HepG2 (cell line): ENCODE data around the gene HS6ST1. TPM values are rescaled to one million over a fixed set of nuclear protein-coding genes. Genes with fewer than 3 reads are reported as not detected.
A peak's percentile ranks its signal among the peaks of the same experiment; 100 is the strongest.

ENCODE experiments used
- FLYWCH1 ChIP-seq: sonication (generic); formaldehyde crosslinking; IDR thresholded peaks from 2 replicates; pipeline ENCODE4 v1.8.1; 2023; ENCODE audit warnings: mild to moderate bottlenecking, missing genetic modification reagents
- HDAC1 ChIP-seq: sonication (generic); formaldehyde crosslinking; IDR thresholded peaks from 2 replicates; pipeline ENCODE4 v1.5.1; 2020; ENCODE audit warnings: mild to moderate bottlenecking, missing genetic modification reagents
- JUN ChIP-seq: sonication (generic); formaldehyde crosslinking; IDR thresholded peaks from 2 replicates; pipeline ENCODE4 v1.4.0; 2020; ENCODE audit warnings: mild to moderate bottlenecking, missing genetic modification reagents
- KAT7 ChIP-seq: IDR thresholded peaks from 2 replicates; pipeline ENCODE4 v1.6.1; 2018; ENCODE audit warnings: borderline replicate concordance, missing compliant biosample characterization
- MAFK ChIP-seq, 2 experiments: IDR thresholded peaks in 1 of 2; conservative IDR thresholded peaks in 1 of 2; 2 replicates each; pipeline ENCODE4 v1.6.1; 2011; ENCODE audit warnings: improper control_type of control experiment in 2 of 2, low read length in 2 of 2
- MIER3 ChIP-seq: IDR thresholded peaks from 2 replicates; pipeline ENCODE4 v1.6.1; 2016; ENCODE audit warnings: missing compliant biosample characterization, borderline replicate concordance
- SIX1 ChIP-seq: sonication (generic); formaldehyde crosslinking; IDR thresholded peaks from 2 replicates; pipeline ENCODE4 v1.4.0; 2020; ENCODE audit warnings: missing genetic modification reagents, borderline replicate concordance
- SMAD9 ChIP-seq: sonication (generic); formaldehyde crosslinking; IDR thresholded peaks from 2 replicates; pipeline ENCODE4 v1.5.1; 2020; ENCODE audit warnings: mild to moderate bottlenecking, missing genetic modification reagents
- SNRNP70 ChIP-seq: fragments of 200-400 bp; formaldehyde crosslinking; IDR thresholded peaks from 2 replicates; pipeline ENCODE4 v1.6.1; 2017; ENCODE audit warnings: mild to moderate bottlenecking, low read depth, low read length, moderate library complexity
- STAT5B ChIP-seq: sonication (generic); formaldehyde crosslinking; IDR thresholded peaks from 2 replicates; pipeline ENCODE4 v1.4.0; 2020; ENCODE audit warnings: missing genetic modification reagents
- ZBTB20 ChIP-seq: sonication (generic); formaldehyde crosslinking; IDR thresholded peaks from 2 replicates; pipeline ENCODE4 v1.8.1; 2023; ENCODE audit warnings: missing genetic modification reagents, low read depth, mild to moderate bottlenecking, borderline replicate concordance
- ZBTB8A ChIP-seq: sonication (generic); formaldehyde crosslinking; IDR thresholded peaks from 2 replicates; pipeline ENCODE4 v1.4.0; 2020; ENCODE audit warnings: mild to moderate bottlenecking, low read depth, missing genetic modification reagents, borderline replicate concordance
- ZEB1 ChIP-seq: IDR thresholded peaks from 2 replicates; pipeline ENCODE4 v1.6.1; 2012; ENCODE audit warnings: mild to moderate bottlenecking, low read depth, inconsistent platforms; ENCODE audit not compliant: insufficient replicate concordance
- ZFP90 ChIP-seq: sonication (generic); formaldehyde crosslinking; IDR thresholded peaks from 2 replicates; pipeline ENCODE4 v1.8.0; 2022; ENCODE audit warnings: missing genetic modification reagents, mild to moderate bottlenecking, inconsistent platforms, borderline replicate concordance
- ZFX ChIP-seq: sonication (generic); formaldehyde crosslinking; IDR thresholded peaks from 2 replicates; pipeline ENCODE4 v1.4.0; 2020; ENCODE audit warnings: mild to moderate bottlenecking, low read depth, missing genetic modification reagents, moderate library complexity
- ZNF20 ChIP-seq: sonication (generic); formaldehyde crosslinking; IDR thresholded peaks from 2 replicates; pipeline ENCODE4 v1.4.0; 2020; ENCODE audit warnings: mild to moderate bottlenecking, moderate library complexity, missing genetic modification reagents
- ZNF333 ChIP-seq: sonication (generic); formaldehyde crosslinking; IDR thresholded peaks from 2 replicates; pipeline ENCODE4 v1.4.0; 2020; ENCODE audit warnings: mild to moderate bottlenecking, missing genetic modification reagents, borderline replicate concordance
- ZNF549 ChIP-seq: sonication (generic); formaldehyde crosslinking; IDR thresholded peaks from 2 replicates; pipeline ENCODE4 v1.5.0; 2020; ENCODE audit warnings: missing genetic modification reagents
- ZNF616 ChIP-seq: sonication (generic); formaldehyde crosslinking; IDR thresholded peaks from 2 replicates; pipeline ENCODE4 v1.5.0; 2020; ENCODE audit warnings: low read depth, mild to moderate bottlenecking, missing genetic modification reagents
- polyA plus RNA-seq, 8 experiments: library from polyadenylated mRNA; depleted of rRNA in 3 of 8; stranded (reverse) in 7 of 8; unstranded in 1 of 8; fragments of >200 nt; fragmentation: Illumina TruSeq in 4 of 8; extraction: Trizol in 4 of 8; gene quantifications; 2 replicates each; pipeline versions ENCODE4 v1.2.1 to v1.2.3, GENCODE V29; 2011 to 2016; ENCODE audit warnings: low read depth in 4 of 8, missing spikeins in 1 of 8, mixed read lengths in 1 of 8; ENCODE audit not compliant: insufficient read depth in 1 of 8
- total RNA-seq, 5 experiments: library from RNA; depleted of rRNA; stranded (reverse); fragments of >200 nt; fragmentation: Illumina TruSeq; extraction: Trizol; gene quantifications; 2 replicates each; pipeline ENCODE4 v1.2.3, GENCODE V29; 2016; ENCODE audit warnings: low read depth in 1 of 5
- TF ChIP-seq, protein P1 (sequence below): IDR thresholded peaks from 2 replicates; pipeline ENCODE4 v1.6.1; 2016; ENCODE audit warnings: missing genetic modification reagents, missing compliant biosample characterization
- TF ChIP-seq, protein P2 (sequence below): sonication (generic); formaldehyde crosslinking; IDR thresholded peaks from 2 replicates; pipeline ENCODE4 v1.5.0; 2020; ENCODE audit warnings: missing genetic modification reagents
- TF ChIP-seq, protein P3 (sequence below): sonication (generic); formaldehyde crosslinking; IDR thresholded peaks from 2 replicates; pipeline ENCODE4 v1.4.0; 2020; ENCODE audit warnings: missing genetic modification reagents
- TF ChIP-seq, protein P4 (sequence below): sonication (generic); formaldehyde crosslinking; IDR thresholded peaks from 2 replicates; pipeline ENCODE4 v1.4.0; 2020; ENCODE audit warnings: mild to moderate bottlenecking, low read depth, missing genetic modification reagents

The HS6ST1 gene
- total and polyA plus RNA-seq, 2 of the 13 experiments (the other 11 are each of a cell fraction or from before 2014, with no cell fraction given): 34.5 to 84.6 TPM

DNA sequence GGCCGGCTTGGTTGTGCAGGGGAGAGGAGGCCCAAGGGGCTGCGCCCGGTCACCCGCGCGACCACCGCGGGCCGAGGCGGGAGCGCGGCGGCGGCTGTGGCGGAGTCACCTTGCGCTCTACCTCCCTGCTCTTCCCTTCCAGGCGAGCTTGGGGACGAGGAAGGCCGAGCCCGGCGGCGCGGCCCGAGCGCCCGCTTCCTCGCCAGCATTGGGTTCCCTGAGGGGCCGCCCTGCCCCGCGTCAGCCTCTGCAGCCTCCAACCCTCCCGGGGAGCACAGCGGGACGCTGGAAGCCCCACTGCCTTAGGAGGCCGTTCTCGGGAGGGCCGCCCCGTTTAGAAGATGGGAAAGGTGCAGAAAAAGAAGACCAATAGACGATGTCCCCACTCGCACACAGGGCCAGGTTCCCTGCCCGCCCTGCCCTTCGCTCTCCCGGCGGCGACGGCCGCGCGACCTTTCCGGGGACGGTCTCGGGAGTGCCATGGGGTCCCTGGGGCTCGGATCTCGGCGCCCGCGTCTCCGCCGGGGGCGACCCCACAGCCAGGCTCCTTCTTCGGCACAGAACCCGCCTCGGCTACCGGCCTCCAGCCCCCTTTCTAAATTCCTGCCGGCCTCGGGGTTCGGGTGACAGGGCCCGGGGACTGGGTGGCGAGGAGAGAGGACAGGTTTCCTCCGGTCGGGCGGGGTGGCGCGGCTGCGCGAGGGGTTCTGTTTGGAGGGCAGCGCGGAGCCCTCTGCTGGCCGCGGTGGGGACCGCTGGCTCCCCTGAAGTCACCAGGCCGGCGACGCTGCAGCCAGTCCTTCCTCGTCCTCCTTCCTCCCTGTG is 85.5 kb downstream of the HS6ST1 start (continued):
- peak; percentile 74; the same call in 1 of the 2 replicates for TF ChIP-seq KAT7 (CRISPR knock-in tag)
- 0 out of 2 replicates have a peak, but pooled peaks have one; percentile 14 for TF ChIP-seq SIX1
- TF ChIP-seq HDAC1 (CRISPR knock-in tag): peak; percentile 84
- TF ChIP-seq MAFK (conservative IDR thresholded peaks at IDR 0.05 in 1 of 2, IDR thresholded peaks at IDR 0.05 in 1 of 2; ENCODE audit: low read length in 2 of 2): no peak
- TF ChIP-seq, protein P1, sequence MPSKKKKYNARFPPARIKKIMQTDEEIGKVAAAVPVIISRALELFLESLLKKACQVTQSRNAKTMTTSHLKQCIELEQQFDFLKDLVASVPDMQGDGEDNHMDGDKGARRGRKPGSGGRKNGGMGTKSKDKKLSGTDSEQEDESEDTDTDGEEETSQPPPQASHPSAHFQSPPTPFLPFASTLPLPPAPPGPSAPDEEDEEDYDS (CRISPR knock-in tag): no peak; the same call in 1 of the 2 replicates
- no peak for TF ChIP-seq SNRNP70
- no peak; the same call in 1 of the 2 replicates for TF ChIP-seq ZNF549 (CRISPR knock-in tag)
- 0 out of 2 replicates have a peak, but pooled peaks have one; percentile 20 for TF ChIP-seq JUN (CRISPR knock-in tag)
- TF ChIP-seq STAT5B (CRISPR knock-in tag): no peak
- TF ChIP-seq, protein P2, sequence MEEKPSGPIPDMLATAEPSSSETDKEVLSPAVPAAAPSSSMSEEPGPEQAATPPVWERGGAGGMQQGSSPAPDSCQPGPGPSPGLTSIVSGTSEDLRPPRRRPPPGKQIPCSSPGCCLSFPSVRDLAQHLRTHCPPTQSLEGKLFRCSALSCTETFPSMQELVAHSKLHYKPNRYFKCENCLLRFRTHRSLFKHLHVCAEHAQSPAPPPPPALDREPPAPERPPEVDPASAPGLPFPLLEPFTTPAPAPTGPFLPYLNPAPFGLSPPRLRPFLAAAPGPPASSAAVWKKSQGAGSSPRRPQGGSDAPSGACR (CRISPR knock-in tag): peak; percentile 68
- TF ChIP-seq MIER3: peak; percentile 48; the same call in 1 of the 2 replicates
- TF ChIP-seq, protein P3, sequence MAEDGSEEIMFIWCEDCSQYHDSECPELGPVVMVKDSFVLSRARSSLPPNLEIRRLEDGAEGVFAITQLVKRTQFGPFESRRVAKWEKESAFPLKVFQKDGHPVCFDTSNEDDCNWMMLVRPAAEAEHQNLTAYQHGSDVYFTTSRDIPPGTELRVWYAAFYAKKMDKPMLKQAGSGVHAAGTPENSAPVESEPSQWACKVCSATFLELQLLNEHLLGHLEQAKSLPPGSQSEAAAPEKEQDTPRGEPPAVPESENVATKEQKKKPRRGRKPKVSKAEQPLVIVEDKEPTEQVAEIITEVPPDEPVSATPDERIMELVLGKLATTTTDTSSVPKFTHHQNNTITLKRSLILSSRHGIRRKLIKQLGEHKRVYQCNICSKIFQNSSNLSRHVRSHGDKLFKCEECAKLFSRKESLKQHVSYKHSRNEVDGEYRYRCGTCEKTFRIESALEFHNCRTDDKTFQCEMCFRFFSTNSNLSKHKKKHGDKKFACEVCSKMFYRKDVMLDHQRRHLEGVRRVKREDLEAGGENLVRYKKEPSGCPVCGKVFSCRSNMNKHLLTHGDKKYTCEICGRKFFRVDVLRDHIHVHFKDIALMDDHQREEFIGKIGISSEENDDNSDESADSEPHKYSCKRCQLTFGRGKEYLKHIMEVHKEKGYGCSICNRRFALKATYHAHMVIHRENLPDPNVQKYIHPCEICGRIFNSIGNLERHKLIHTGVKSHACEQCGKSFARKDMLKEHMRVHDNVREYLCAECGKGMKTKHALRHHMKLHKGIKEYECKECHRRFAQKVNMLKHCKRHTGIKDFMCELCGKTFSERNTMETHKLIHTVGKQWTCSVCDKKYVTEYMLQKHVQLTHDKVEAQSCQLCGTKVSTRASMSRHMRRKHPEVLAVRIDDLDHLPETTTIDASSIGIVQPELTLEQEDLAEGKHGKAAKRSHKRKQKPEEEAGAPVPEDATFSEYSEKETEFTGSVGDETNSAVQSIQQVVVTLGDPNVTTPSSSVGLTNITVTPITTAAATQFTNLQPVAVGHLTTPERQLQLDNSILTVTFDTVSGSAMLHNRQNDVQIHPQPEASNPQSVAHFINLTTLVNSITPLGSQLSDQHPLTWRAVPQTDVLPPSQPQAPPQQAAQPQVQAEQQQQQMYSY (CRISPR knock-in tag): peak; percentile 14; the same call in 1 of the 2 replicates
- no peak for TF ChIP-seq FLYWCH1 (CRISPR knock-in tag)
- peak; percentile 22 for TF ChIP-seq ZEB1
- TF ChIP-seq ZNF20 (CRISPR knock-in tag): no peak
- TF ChIP-seq ZFX (CRISPR knock-in tag): peak; percentile 80
- peak; percentile 87 for TF ChIP-seq ZBTB8A (CRISPR knock-in tag)
- TF ChIP-seq ZFP90 (CRISPR knock-in tag): peak; percentile 74
- TF ChIP-seq SMAD9 (CRISPR knock-in tag): peak; percentile 86; the same call in 1 of the 2 replicates
- peak; percentile 83 for TF ChIP-seq ZNF333 (CRISPR knock-in tag)
- TF ChIP-seq, protein P4, sequence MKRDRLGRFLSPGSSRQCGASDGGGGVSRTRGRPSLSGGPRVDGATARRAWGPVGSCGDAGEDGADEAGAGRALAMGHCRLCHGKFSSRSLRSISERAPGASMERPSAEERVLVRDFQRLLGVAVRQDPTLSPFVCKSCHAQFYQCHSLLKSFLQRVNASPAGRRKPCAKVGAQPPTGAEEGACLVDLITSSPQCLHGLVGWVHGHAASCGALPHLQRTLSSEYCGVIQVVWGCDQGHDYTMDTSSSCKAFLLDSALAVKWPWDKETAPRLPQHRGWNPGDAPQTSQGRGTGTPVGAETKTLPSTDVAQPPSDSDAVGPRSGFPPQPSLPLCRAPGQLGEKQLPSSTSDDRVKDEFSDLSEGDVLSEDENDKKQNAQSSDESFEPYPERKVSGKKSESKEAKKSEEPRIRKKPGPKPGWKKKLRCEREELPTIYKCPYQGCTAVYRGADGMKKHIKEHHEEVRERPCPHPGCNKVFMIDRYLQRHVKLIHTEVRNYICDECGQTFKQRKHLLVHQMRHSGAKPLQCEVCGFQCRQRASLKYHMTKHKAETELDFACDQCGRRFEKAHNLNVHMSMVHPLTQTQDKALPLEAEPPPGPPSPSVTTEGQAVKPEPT (CRISPR knock-in tag): peak; percentile 66; the same call in 1 of the 2 replicates
- TF ChIP-seq ZBTB20 (CRISPR knock-in tag): peak; percentile 68; the same call in 1 of the 2 replicates
- peak; percentile 92 for TF ChIP-seq ZNF616 (CRISPR knock-in tag)
